Muscle layer of duodenum (tissue), 2 donors: ENCODE measurements around the gene RECQL.

Source experiments
- H3K27ac ChIP-seq: one replicate; pipeline ENCODE4 v1.7.0; 2013; ENCODE audit warnings: mild to moderate bottlenecking, low read length
- H3K27me3 ChIP-seq: one replicate; pipeline ENCODE4 v1.7.0; 2013; ENCODE audit warnings: low read depth, mild to moderate bottlenecking, control low read depth, low read length
- H3K36me3 ChIP-seq, 2 donors: one replicate each; pipeline ENCODE4 v1.7.0; 2013; ENCODE audit warnings: low read length in 2 of 2, control low read depth in 1 of 2, mild to moderate bottlenecking in 1 of 2; ENCODE audit not compliant: insufficient read depth in 2 of 2, control insufficient read depth in 1 of 2
- H3K4me1 ChIP-seq, 2 donors: one replicate each; pipeline ENCODE4 v1.7.0; 2013; ENCODE audit warnings: low read length in 2 of 2, mild to moderate bottlenecking in 2 of 2, control low read depth in 1 of 2, moderate library complexity in 1 of 2; ENCODE audit not compliant: insufficient read depth in 2 of 2, control insufficient read depth in 1 of 2
- H3K4me3 ChIP-seq, 2 donors: one replicate each; pipeline ENCODE4 v1.7.0; 2013; ENCODE audit warnings: low read length in 2 of 2, low read depth in 1 of 2, mild to moderate bottlenecking in 1 of 2
- H3K9me3 ChIP-seq, 2 donors: one replicate each; pipeline ENCODE4 v1.7.0; 2013; ENCODE audit warnings: low read length in 2 of 2, control low read depth in 1 of 2, mild to moderate bottlenecking in 1 of 2; ENCODE audit not compliant: control insufficient read depth in 1 of 2
- donor health status: healthy.

RECQL gene

GRCh38 chr12:21459474-21459873 lies 42.0 kb downstream of the RECQL start:
- Histone ChIP-seq H3K4me1 (no peaks in the 10 kb centered on the region), H3K4me3 (no peak overlapping the region), H3K36me3 (peaks cover 38 to 64% of the 10 kb centered on the region in 2 donors), H3K27ac (no peak overlapping the region), H3K27me3 (no peaks in the 10 kb centered on the region), H3K9me3 (no peaks in the 10 kb centered on the region)

- Histone ChIP-seq H3K27me3 (no peaks in the 10 kb centered on the region), H3K4me1 (no peaks in the 10 kb centered on the region), H3K27ac (no peak overlapping the region), H3K9me3 (no peaks in the 10 kb centered on the region), H3K4me3 (no peak overlapping the region), H3K36me3 (peaks cover 37 to 54% of the 10 kb centered on the region in 2 donors)
Observed at GRCh38 chr12:21456291-21456780, 45.1 kb downstream of the RECQL start.

- Histone ChIP-seq H3K36me3 (peaks cover 37 to 53% of the 10 kb centered on the region in 2 donors), H3K9me3 (no peaks in the 10 kb centered on the region), H3K27ac (no peak overlapping the region), H3K4me3 (no peak overlapping the region), H3K4me1 (no peaks in the 10 kb centered on the region), H3K27me3 (no peaks in the 10 kb centered on the region)
Observed at GRCh38 chr12:21453312-21453852, 48.1 kb downstream of the RECQL start.

GRCh38 chr12:21451529-21451928 lies 49.9 kb downstream of the RECQL start:
- no peak overlapping the region for H3K27ac ChIP-seq
- H3K9me3 ChIP-seq = no peaks in the 10 kb centered on the region
- H3K4me1 ChIP-seq = no peaks in the 10 kb centered on the region
- H3K4me3 ChIP-seq = no peak overlapping the region
- H3K27me3 ChIP-seq = no peaks in the 10 kb centered on the region
- H3K36me3 ChIP-seq = peaks cover 31 to 48% of the 10 kb centered on the region in 2 donors

- no peak overlapping the region for H3K4me3 ChIP-seq
- no peak overlapping the region for H3K27ac ChIP-seq
- H3K27me3 ChIP-seq = no peaks in the 10 kb centered on the region
- peaks cover 17 to 48% of the 10 kb centered on the region in 2 donors for H3K36me3 ChIP-seq
- no peaks in the 10 kb centered on the region for H3K9me3 ChIP-seq
- H3K4me1 ChIP-seq = no peaks in the 10 kb centered on the region
Observed at GRCh38 chr12:21444193-21445146, 57.0 kb downstream of the RECQL start.

GRCh38 chr12:21439347-21439746 lies 62.1 kb downstream of the RECQL start:
- peaks cover 0 to 4% of the 10 kb centered on the region in 2 donors for H3K4me1 ChIP-seq
- H3K27ac ChIP-seq = no peak overlapping the region
- H3K4me3 ChIP-seq = no peak overlapping the region

GRCh38 chr12:21438643-21439042 lies 62.8 kb downstream of the RECQL start:
- H3K36me3 ChIP-seq = peaks cover 9 to 17% of the 10 kb centered on the region in 2 donors
- peaks cover 0 to 4% of the 10 kb centered on the region in 2 donors for H3K4me1 ChIP-seq
- no peaks in the 10 kb centered on the region for H3K9me3 ChIP-seq
- no peak overlapping the region for H3K27ac ChIP-seq
- H3K4me3 ChIP-seq = peak overlapping the region; percentile 72 to 81
- H3K27me3 ChIP-seq = no peaks in the 10 kb centered on the region

More at GRCh38 chr12:21439347-21439746, 62.1 kb downstream of the RECQL start:
- Histone ChIP-seq H3K27me3 (no peaks in the 10 kb centered on the region), H3K9me3 (no peaks in the 10 kb centered on the region), H3K36me3 (peaks cover 9 to 17% of the 10 kb centered on the region in 2 donors)

GRCh38 chr12:21434699-21435098 lies 66.7 kb downstream of the RECQL start:
- Histone ChIP-seq H3K9me3 (no peaks in the 10 kb centered on the region), H3K27ac (no peak overlapping the region), H3K36me3 (no peaks in the 10 kb centered on the region), H3K4me1 (peaks cover 0 to 4% of the 10 kb centered on the region in 2 donors), H3K27me3 (peaks cover 4% of the 10 kb centered on the region), H3K4me3 (no peak overlapping the region)

- no peak overlapping the region for H3K4me3 ChIP-seq
- peaks cover 4% of the 10 kb centered on the region for H3K27me3 ChIP-seq
- H3K27ac ChIP-seq = no peak overlapping the region
- H3K36me3 ChIP-seq = no peaks in the 10 kb centered on the region
- peaks cover 0 to under 1% of the 10 kb centered on the region in 2 donors for H3K4me1 ChIP-seq
- no peaks in the 10 kb centered on the region for H3K9me3 ChIP-seq
Observed at GRCh38 chr12:21433525-21433924, 67.9 kb downstream of the RECQL start.

GRCh38 chr12:21429994-21430393 lies 71.4 kb downstream of the RECQL start:
- H3K4me1 ChIP-seq = no peaks in the 10 kb centered on the region
- H3K9me3 ChIP-seq = no peaks in the 10 kb centered on the region
- H3K4me3 ChIP-seq = no peak overlapping the region
- no peaks in the 10 kb centered on the region for H3K36me3 ChIP-seq
- peaks cover 4% of the 10 kb centered on the region for H3K27me3 ChIP-seq
- no peak overlapping the region for H3K27ac ChIP-seq

- Histone ChIP-seq H3K27ac (no peak overlapping the region), H3K27me3 (peaks cover 4% of the 10 kb centered on the region), H3K9me3 (no peaks in the 10 kb centered on the region), H3K4me1 (no peaks in the 10 kb centered on the region), H3K4me3 (no peak overlapping the region), H3K36me3 (no peaks in the 10 kb centered on the region)
Observed at GRCh38 chr12:21428241-21428640, 73.2 kb downstream of the RECQL start.
